CD4-positive, alpha-beta memory T cell (primary cell): ENCODE data around the gene TACC2. TPM values are rescaled to one million over a fixed set of nuclear protein-coding genes. Genes with fewer than 3 reads are reported as not detected.

Experiments used
- CTCF ChIA-PET: fragments of 350-600 bp; sonication (Branson Sonifier 250); formaldehyde crosslinking; loops from one replicate; lab custom pipeline; 2021; ENCODE audit warnings: inconsistent platforms; ENCODE audit not compliant: partially characterized antibody; lab: Charles Lee
- POLR2A ChIA-PET: fragments of 350-600 bp; sonication (Branson Sonifier 250); formaldehyde crosslinking; loops from one replicate; lab custom pipeline; 2021; ENCODE audit not compliant: partially characterized antibody; lab: Charles Lee
- DNase-seq, 5 donors: peaks; one replicate each; pipeline versions ENCODE4 v3.0.0 to v3.0.0-alpha.2; 2020 to 2022; ENCODE audit warnings: mixed read lengths in 1 of 5
- H3K27ac ChIP-seq: one replicate; pipeline ENCODE4 v1.7.0; 2013; ENCODE audit warnings: low read depth, low read length
- H3K27me3 ChIP-seq: 2 replicates; pipeline ENCODE4 v1.7.0; 2013; ENCODE audit warnings: mild to moderate bottlenecking, low read length, moderate library complexity; ENCODE audit not compliant: insufficient read depth
- H3K36me3 ChIP-seq: 2 replicates; pipeline ENCODE4 v1.7.0; 2013; ENCODE audit warnings: mild to moderate bottlenecking, low read length, moderate library complexity; ENCODE audit not compliant: insufficient read depth
- H3K4me1 ChIP-seq: 2 replicates; pipeline ENCODE4 v1.7.0; 2013; ENCODE audit warnings: mild to moderate bottlenecking, low read length, moderate library complexity; ENCODE audit not compliant: insufficient read depth
- H3K4me3 ChIP-seq, 2 donors: one replicate each; pipeline ENCODE4 v1.7.0; 2013; ENCODE audit warnings: low read length in 2 of 2, mild to moderate bottlenecking in 1 of 2
- H3K9me3 ChIP-seq, 2 donors: one replicate each; pipeline ENCODE4 v1.7.0; 2013; ENCODE audit warnings: low read length in 2 of 2, control low read depth in 1 of 2; ENCODE audit not compliant: control insufficient read depth in 1 of 2
- H3K27ac Mint-ChIP-seq, 7 donors: one replicate each; pipeline ENCODE4 v1.8.0; 2020 to 2021; ENCODE audit warnings: mixed read lengths in 7 of 7, mild to moderate bottlenecking in 6 of 7, inconsistent platforms in 3 of 7, moderate library complexity in 3 of 7
- H3K27me3 Mint-ChIP-seq, 2 donors: one replicate each; pipeline ENCODE4 v1.8.0; 2020 to 2021; ENCODE audit warnings: mixed read lengths in 2 of 2
- H3K36me3 Mint-ChIP-seq, 2 donors: one replicate each; pipeline ENCODE4 v1.8.0; 2020 to 2021; ENCODE audit warnings: mixed read lengths in 2 of 2, inconsistent platforms in 1 of 2, mild to moderate bottlenecking in 1 of 2
- H3K4me1 Mint-ChIP-seq, 4 donors: one replicate each; pipeline ENCODE4 v1.8.0; 2020 to 2021; ENCODE audit warnings: mixed read lengths in 4 of 4, mild to moderate bottlenecking in 1 of 4
- H3K4me3 Mint-ChIP-seq, 8 donors: one replicate each; pipeline ENCODE4 v1.8.0; 2020 to 2021; ENCODE audit warnings: mixed read lengths in 8 of 8, mild to moderate bottlenecking in 7 of 8, moderate library complexity in 6 of 8, inconsistent platforms in 3 of 8
- H3K9me3 Mint-ChIP-seq, 8 donors: one replicate each; pipeline ENCODE4 v1.8.0; 2020 to 2021; ENCODE audit warnings: mixed read lengths in 8 of 8, mild to moderate bottlenecking in 5 of 8, inconsistent platforms in 3 of 8, moderate library complexity in 1 of 8
- intact Hi-C: fragments of 100-400 bp; cut with micrococcal nuclease; formaldehyde crosslinking; loops from one replicate; pipeline ENCODE4 v1.15.1; 2023
- polyA plus RNA-seq, 2 donors: library from polyadenylated mRNA; unstranded; fragments of 300-500 nt; fragmentation: Illumina TruSeq; gene quantifications; one replicate each; pipeline ENCODE4 v1.2.3, GENCODE V29; 2021
- total RNA-seq, 2 experiments: library from RNA; stranded (reverse); gene quantifications; one replicate each; pipeline ENCODE4 v1.2.3, GENCODE V29; 2021

TACC2 gene
- total RNA-seq (not detected), polyA plus RNA-seq (not detected)

DNA sequence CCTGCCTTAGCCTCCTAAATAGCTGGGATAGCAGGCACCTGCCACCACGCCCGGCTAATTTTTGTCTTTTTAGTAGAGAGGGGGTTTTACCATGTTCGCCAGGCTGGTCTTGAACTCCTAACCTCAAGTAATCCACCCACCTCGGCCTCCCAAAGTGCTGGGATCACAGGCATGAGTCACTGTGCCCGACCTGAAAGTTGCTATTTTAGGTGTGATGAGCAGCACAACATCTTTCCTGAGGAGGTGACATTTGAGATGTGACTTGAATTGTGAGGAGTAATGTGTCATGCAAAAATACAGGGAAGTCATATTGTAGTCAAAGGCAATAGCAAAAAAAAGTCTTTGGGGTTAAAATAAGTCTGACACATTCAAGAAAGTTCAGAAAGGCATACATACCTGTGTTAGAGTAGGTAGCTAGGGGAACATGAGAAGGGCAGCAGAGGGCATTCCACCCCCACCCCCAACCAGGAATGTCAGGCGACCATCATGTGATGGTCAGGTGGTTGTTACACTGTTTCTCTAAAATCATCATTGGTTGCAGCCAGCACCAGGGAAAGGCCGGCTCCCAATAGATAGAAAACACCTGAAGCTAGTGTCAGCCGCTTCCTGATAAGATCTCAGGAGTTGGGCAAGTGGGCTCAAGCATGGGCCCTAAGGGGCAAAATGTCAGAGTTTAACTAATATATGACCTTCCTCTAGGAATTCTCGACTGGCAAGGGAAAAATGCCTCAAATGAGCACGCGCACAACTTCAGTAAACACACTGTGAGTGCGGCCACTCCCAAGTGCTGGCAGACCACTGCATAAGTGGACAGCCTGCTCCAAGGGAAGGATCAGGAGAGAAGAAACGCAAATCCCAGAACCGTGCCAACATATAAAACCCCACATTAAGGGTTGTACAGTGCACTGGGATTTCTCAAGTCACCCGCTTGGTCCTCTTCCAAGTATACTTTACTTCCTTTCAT is at the start of gene TACC2:
Gene TACC2, plus strand, starts transcription at position 803 of the 964 bp plus-strand sequence. CDS start 32,819 bp downstream, outside the sequence.
- H3K9me3 Mint-ChIP-seq, result peaks cover 0 to 30% (median 25%) of the 10 kb centered on the region in 8 donors
- no peaks in the 10 kb centered on the region for H3K27me3 ChIP-seq
- no peak within 1 kb of the TSS for H3K4me3 ChIP-seq
- ChIA-PET CTCF (no interaction called here), POLR2A (no interaction called here)
- peaks cover 0 to 6% of the 10 kb centered on the region in 2 donors for H3K9me3 ChIP-seq
- DNase-seq, result no peak
- H3K4me1 Mint-ChIP-seq, result peaks cover 0 to 6% (median 2%) of the 10 kb centered on the region in 4 donors
- H3K27ac ChIP-seq, result no peak within 1 kb of the TSS
- H3K36me3 ChIP-seq, result no peaks in the 10 kb centered on the region
- H3K4me1 ChIP-seq, result no peaks in the 10 kb centered on the region
- peak within 1 kb of the TSS in 1 of 7 donors; percentile 27 for H3K27ac Mint-ChIP-seq
- intact Hi-C loops, result no loop called here
- H3K36me3 Mint-ChIP-seq, result peaks cover 4 to 7% of the 10 kb centered on the region in 2 donors
- H3K4me3 Mint-ChIP-seq, result no peak within 1 kb of the TSS
- peaks cover 12 to 32% of the 10 kb centered on the region in 2 donors for H3K27me3 Mint-ChIP-seq

DNA sequence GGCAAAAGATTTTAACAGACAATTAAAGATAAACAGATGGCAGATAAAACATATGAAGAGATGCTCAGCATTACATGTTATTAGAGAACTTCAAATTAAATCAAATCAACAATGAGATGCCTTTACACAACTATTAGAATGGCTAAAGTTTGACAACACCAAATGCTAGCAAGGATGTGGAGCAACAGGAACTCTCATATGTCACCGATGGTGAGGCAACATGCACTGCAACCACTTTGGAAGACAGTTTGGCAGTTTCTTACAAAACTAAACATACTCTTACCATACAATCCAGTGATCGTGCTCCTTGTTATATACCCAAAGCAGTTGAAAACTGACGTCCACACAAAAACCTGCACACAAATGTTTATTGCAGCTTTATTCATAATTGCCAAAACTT is 47.4 kb upstream of the TACC2 start:
- Histone ChIP-seq H3K4me3 (no peak overlapping the region), H3K27ac (no peak overlapping the region), H3K9me3 (no peaks in the 10 kb centered on the region), H3K27me3 (no peaks in the 10 kb centered on the region), H3K36me3 (no peaks in the 10 kb centered on the region), H3K4me1 (no peaks in the 10 kb centered on the region)
- Mint-ChIP-seq H3K4me3 (no peak overlapping the region), H3K36me3 (no peaks in the 10 kb centered on the region), H3K27me3 (peaks cover 8 to 21% of the 10 kb centered on the region in 2 donors), H3K9me3 (no peaks in the 10 kb centered on the region), H3K27ac (no peak overlapping the region), H3K4me1 (no peaks in the 10 kb centered on the region)
- no peak for DNase-seq
- ChIA-PET CTCF (no interaction called here), POLR2A (no interaction called here)
- intact Hi-C loops, result no loop called here

GRCh38 chr10:121942749-121943416 is 46.1 kb upstream of the TACC2 start:
- intact Hi-C loops, result no loop called here
- H3K27me3 ChIP-seq, result no peaks in the 10 kb centered on the region
- Mint-ChIP-seq H3K9me3 (no peaks in the 10 kb centered on the region), H3K36me3 (no peaks in the 10 kb centered on the region), H3K27me3 (peaks cover 7 to 13% of the 10 kb centered on the region in 2 donors), H3K27ac (peak overlapping the region in 1 of 7 donors; percentile 23), H3K4me3 (no peak overlapping the region), H3K4me1 (no peaks in the 10 kb centered on the region)
- no peak overlapping the region for H3K4me3 ChIP-seq
- H3K4me1 ChIP-seq, result no peaks in the 10 kb centered on the region
- CTCF ChIA-PET, result no interaction called here
- DNase-seq, result no peak
- H3K36me3 ChIP-seq, result no peaks in the 10 kb centered on the region
- no peaks in the 10 kb centered on the region for H3K9me3 ChIP-seq
- POLR2A ChIA-PET, result no interaction called here
- H3K27ac ChIP-seq, result no peak overlapping the region

DNA sequence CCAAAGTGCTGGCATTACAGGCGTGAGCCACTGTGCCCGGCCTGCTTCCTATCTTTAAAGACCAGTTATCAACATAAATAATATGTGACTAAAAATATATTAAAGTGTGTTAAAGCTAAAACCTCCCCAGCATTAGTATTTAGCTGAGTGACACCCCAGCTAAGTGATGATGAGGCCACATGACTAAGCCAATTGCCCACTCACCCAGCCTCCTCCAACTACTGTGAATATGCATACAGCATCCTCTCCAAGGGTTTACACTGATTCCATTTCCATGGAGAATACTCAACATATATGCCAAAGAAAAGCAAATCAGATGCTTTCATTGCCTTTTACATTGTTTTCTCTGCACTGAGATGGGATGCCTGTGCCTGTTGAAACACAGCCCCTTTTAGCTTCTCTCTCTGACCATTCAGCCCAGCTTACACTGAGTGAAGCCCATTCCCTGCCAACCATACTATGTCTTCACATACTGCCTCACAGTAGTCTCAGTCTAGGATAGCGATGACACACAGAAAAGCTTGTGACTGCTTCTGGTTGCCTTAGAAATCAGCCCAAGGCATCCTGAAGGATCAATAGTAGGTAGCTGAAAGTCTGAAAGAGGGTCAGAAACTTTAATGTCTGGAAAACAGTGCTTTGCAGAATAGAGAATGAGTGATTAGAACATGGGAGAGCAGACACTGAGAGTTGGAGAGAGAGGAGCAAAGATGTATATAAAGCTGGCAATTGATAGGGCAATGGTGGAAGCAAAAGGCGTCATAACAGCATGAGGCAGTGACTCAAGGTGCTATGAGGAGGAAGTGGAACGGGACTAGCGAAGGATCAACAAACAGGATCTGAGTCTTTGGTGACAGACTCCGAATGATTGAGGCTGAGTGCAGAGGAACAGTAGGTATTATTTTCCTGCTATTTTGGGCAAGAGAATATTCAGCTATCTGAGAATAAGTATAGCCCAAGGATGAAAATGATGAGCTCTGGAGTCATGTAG is 41.3 kb upstream of the TACC2 start:
- H3K27ac ChIP-seq, result no peak overlapping the region
- no peak for DNase-seq
- CTCF ChIA-PET, result interaction anchor here (0.7 kb wide), 1 partner anchor 38 kb away, joined by 3 read pairs; no protein-coding TSS in a partner anchor

GRCh38 chr10:121949049-121949448 is 39.9 kb upstream of the TACC2 start:
- Histone ChIP-seq H3K27me3 (no peaks in the 10 kb centered on the region), H3K27ac (no peak overlapping the region), H3K9me3 (no peaks in the 10 kb centered on the region), H3K4me1 (no peaks in the 10 kb centered on the region), H3K36me3 (no peaks in the 10 kb centered on the region), H3K4me3 (no peak overlapping the region)
- no peak overlapping the region for H3K4me3 Mint-ChIP-seq
- H3K27ac Mint-ChIP-seq, result no peak overlapping the region
- peaks cover 4 to 15% of the 10 kb centered on the region in 2 donors for H3K36me3 Mint-ChIP-seq
- intact Hi-C loops, result no loop called here
- POLR2A ChIA-PET, result no interaction called here
- H3K27me3 Mint-ChIP-seq, result no peaks in the 10 kb centered on the region
- DNase-seq, result no peak
- H3K4me1 Mint-ChIP-seq, result peaks cover 0 to 3% (median 0%) of the 10 kb centered on the region in 4 donors
- CTCF ChIA-PET, result interaction anchor here (2.2 kb wide), 1 partner anchor 27 kb away, joined by 6 read pairs; no protein-coding TSS in a partner anchor
- H3K9me3 Mint-ChIP-seq, result no peaks in the 10 kb centered on the region

More for the DNA sequence above, 41.3 kb upstream of the TACC2 start:
- H3K4me3 Mint-ChIP-seq, result no peak overlapping the region
- peaks cover 0 to 8% of the 10 kb centered on the region in 2 donors for H3K36me3 Mint-ChIP-seq
- intact Hi-C loops, result no loop called here
- H3K27ac Mint-ChIP-seq, result no peak overlapping the region
- Histone ChIP-seq H3K9me3 (no peaks in the 10 kb centered on the region), H3K36me3 (no peaks in the 10 kb centered on the region), H3K27me3 (no peaks in the 10 kb centered on the region), H3K4me3 (no peak overlapping the region), H3K4me1 (no peaks in the 10 kb centered on the region)
- POLR2A ChIA-PET, result no interaction called here
- no peaks in the 10 kb centered on the region for H3K27me3 Mint-ChIP-seq
- no peaks in the 10 kb centered on the region for H3K9me3 Mint-ChIP-seq
- peaks cover 0 to 3% (median 0%) of the 10 kb centered on the region in 4 donors for H3K4me1 Mint-ChIP-seq

DNA sequence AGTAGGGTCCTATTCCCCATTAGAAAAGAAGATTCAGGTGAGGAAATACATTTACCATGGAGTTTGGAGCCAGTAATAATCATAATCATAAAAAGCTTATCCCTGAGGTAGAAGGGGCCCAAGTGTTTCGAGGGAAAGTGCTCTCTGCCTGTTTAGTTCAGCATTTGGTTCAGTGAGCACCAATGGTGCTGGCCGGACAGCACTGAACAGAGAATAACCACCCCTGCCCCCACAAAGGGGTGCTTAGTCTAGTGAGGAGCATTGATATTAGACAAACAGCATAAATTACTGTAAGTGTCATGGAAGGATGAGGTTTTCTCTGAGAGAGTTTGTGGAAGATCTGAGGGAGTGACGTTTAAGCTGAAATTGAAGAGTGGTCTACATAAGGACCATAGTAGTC is 39.5 kb upstream of the TACC2 start:
- no peaks in the 10 kb centered on the region for H3K36me3 ChIP-seq
- ChIA-PET POLR2A (no interaction called here), CTCF (interaction anchor here (2.2 kb wide), 1 partner anchor 26 kb away, joined by 6 read pairs; no protein-coding TSS in a partner anchor)
- H3K27ac ChIP-seq, result no peak overlapping the region
- Mint-ChIP-seq H3K36me3 (peaks cover 4 to 15% of the 10 kb centered on the region in 2 donors), H3K4me1 (peaks cover 0 to 3% (median 0%) of the 10 kb centered on the region in 4 donors), H3K27me3 (no peaks in the 10 kb centered on the region), H3K4me3 (no peak overlapping the region), H3K27ac (peak overlapping the region in 2 of 7 donors; percentile 62 to 84), H3K9me3 (no peaks in the 10 kb centered on the region)
- intact Hi-C loops, result no loop called here
- H3K9me3 ChIP-seq, result no peaks in the 10 kb centered on the region
- DNase-seq, result no peak
- no peak overlapping the region for H3K4me3 ChIP-seq
- no peaks in the 10 kb centered on the region for H3K4me1 ChIP-seq
- no peaks in the 10 kb centered on the region for H3K27me3 ChIP-seq
